Mononuclear cell (primary cell): ENCODE results near the gene EIF2B2. TPM values are rescaled to one million over a fixed set of nuclear protein-coding genes. Genes with fewer than 3 reads are reported as not detected.
A peak's percentile ranks its signal among the peaks of the same experiment; 100 is the strongest.

ENCODE experiments used
- H3K27me3 ChIP-seq: 2 replicates; pipeline ENCODE4 v1.6.0; 2011; ENCODE audit warnings: low read length, control low read depth; ENCODE audit not compliant: insufficient read depth
- H3K4me1 ChIP-seq: 2 replicates; pipeline ENCODE4 v1.5.1; 2011; ENCODE audit warnings: mild to moderate bottlenecking, low read length, control low read depth; ENCODE audit not compliant: insufficient read depth
- H3K4me3 ChIP-seq: 2 replicates; pipeline ENCODE4 v1.5.1; 2011; ENCODE audit warnings: mild to moderate bottlenecking, low read length, moderate library complexity
- H3K9me3 ChIP-seq: 2 replicates; pipeline ENCODE4 v1.5.1; 2011; ENCODE audit warnings: low read depth, mild to moderate bottlenecking, control low read depth, low read length
- total RNA-seq: library from RNA; depleted of rRNA; stranded (reverse); fragments of >200 nt; gene quantifications from one replicate; pipeline ENCODE4 v1.2.3, GENCODE V29; 2012

The EIF2B2 gene
- total RNA-seq, 1 donor: 17.3 TPM

GRCh38 chr14:75032939-75033338 is 30.2 kb downstream of the EIF2B2 start:
- Histone ChIP-seq H3K4me3 (no peak overlapping the region), H3K27me3 (no peaks in the 10 kb centered on the region), H3K9me3 (no peaks in the 10 kb centered on the region), H3K4me1 (no peaks in the 10 kb centered on the region)

GRCh38 chr14:75040507-75040906 is 37.8 kb downstream of the EIF2B2 start:
- Histone ChIP-seq H3K4me3 (no peak overlapping the region), H3K27me3 (no peaks in the 10 kb centered on the region), H3K9me3 (no peaks in the 10 kb centered on the region), H3K4me1 (no peaks in the 10 kb centered on the region)

GRCh38 chr14:75040959-75041358 is 38.2 kb downstream of the EIF2B2 start:
- Histone ChIP-seq H3K9me3 (no peaks in the 10 kb centered on the region), H3K4me3 (no peak overlapping the region), H3K4me1 (no peaks in the 10 kb centered on the region), H3K27me3 (no peaks in the 10 kb centered on the region)

GRCh38 chr14:75041613-75042012 is 38.9 kb downstream of the EIF2B2 start:
- H3K9me3 ChIP-seq: no peaks in the 10 kb centered on the region
- no peaks in the 10 kb centered on the region for H3K27me3 ChIP-seq
- H3K4me3 ChIP-seq: no peak overlapping the region

GRCh38 chr14:75042035-75042434 is 39.3 kb downstream of the EIF2B2 start:
- H3K9me3 ChIP-seq: no peaks in the 10 kb centered on the region
- H3K4me1 ChIP-seq: no peaks in the 10 kb centered on the region
- no peak overlapping the region for H3K4me3 ChIP-seq
- no peaks in the 10 kb centered on the region for H3K27me3 ChIP-seq

More at GRCh38 chr14:75041613-75042012, 38.9 kb downstream of the EIF2B2 start:
- H3K4me1 ChIP-seq: no peaks in the 10 kb centered on the region

- no peaks in the 10 kb centered on the region for H3K9me3 ChIP-seq
- H3K4me1 ChIP-seq: peaks cover 8% of the 10 kb centered on the region
- no peak overlapping the region for H3K4me3 ChIP-seq
- H3K27me3 ChIP-seq: no peaks in the 10 kb centered on the region
Observed at GRCh38 chr14:75044322-75044721, 41.6 kb downstream of the EIF2B2 start.

- Histone ChIP-seq H3K27me3 (no peaks in the 10 kb centered on the region), H3K4me3 (no peak overlapping the region), H3K9me3 (no peaks in the 10 kb centered on the region), H3K4me1 (peaks cover 11% of the 10 kb centered on the region)
Observed at GRCh38 chr14:75044752-75045151, 42.0 kb downstream of the EIF2B2 start.

GRCh38 chr14:75046275-75046674 is 43.6 kb downstream of the EIF2B2 start:
- peaks cover 23% of the 10 kb centered on the region for H3K4me1 ChIP-seq
- H3K9me3 ChIP-seq: no peaks in the 10 kb centered on the region
- no peak overlapping the region for H3K4me3 ChIP-seq
- no peaks in the 10 kb centered on the region for H3K27me3 ChIP-seq

- Histone ChIP-seq H3K4me1 (peaks cover 28% of the 10 kb centered on the region), H3K9me3 (no peaks in the 10 kb centered on the region), H3K27me3 (no peaks in the 10 kb centered on the region), H3K4me3 (no peak overlapping the region)
Observed at GRCh38 chr14:75046899-75047298, 44.2 kb downstream of the EIF2B2 start.

- Histone ChIP-seq H3K9me3 (no peaks in the 10 kb centered on the region), H3K27me3 (no peaks in the 10 kb centered on the region), H3K4me3 (no peak overlapping the region), H3K4me1 (peaks cover 28% of the 10 kb centered on the region)
Observed at GRCh38 chr14:75047506-75047905, 44.8 kb downstream of the EIF2B2 start.

GRCh38 chr14:75048101-75048500 is 45.4 kb downstream of the EIF2B2 start:
- Histone ChIP-seq H3K4me1 (peaks cover 28% of the 10 kb centered on the region), H3K9me3 (no peaks in the 10 kb centered on the region), H3K27me3 (no peaks in the 10 kb centered on the region), H3K4me3 (no peak overlapping the region)

GRCh38 chr14:75049136-75049535 is 46.4 kb downstream of the EIF2B2 start:
- H3K4me3 ChIP-seq: no peak overlapping the region
- peaks cover 28% of the 10 kb centered on the region for H3K4me1 ChIP-seq
- no peaks in the 10 kb centered on the region for H3K27me3 ChIP-seq
- no peaks in the 10 kb centered on the region for H3K9me3 ChIP-seq

GRCh38 chr14:75049731-75050201 is 47.0 kb downstream of the EIF2B2 start:
- H3K9me3 ChIP-seq: no peaks in the 10 kb centered on the region
- H3K4me1 ChIP-seq: peaks cover 28% of the 10 kb centered on the region
- no peak overlapping the region for H3K4me3 ChIP-seq
- no peaks in the 10 kb centered on the region for H3K27me3 ChIP-seq

- Histone ChIP-seq H3K4me3 (peak within 1 kb of the TSS; percentile 65), H3K9me3 (no peaks in the 10 kb centered on the region), H3K27me3 (no peaks in the 10 kb centered on the region), H3K4me1 (peaks cover 28% of the 10 kb centered on the region)
Observed at GRCh38 chr14:75050852-75051555, 48.3 kb downstream of the EIF2B2 start, which contains the start of gene MLH3. Gene MLH3, minus strand, starts transcription at chr14:75051467. Its CDS starts 1,812 bp downstream, at chr14:75049655.

GRCh38 chr14:75051556-75051899 is 48.8 kb downstream of the EIF2B2 start:
- no peaks in the 10 kb centered on the region for H3K27me3 ChIP-seq
- H3K4me1 ChIP-seq: peaks cover 28% of the 10 kb centered on the region
- no peaks in the 10 kb centered on the region for H3K9me3 ChIP-seq
- peak overlapping the region; percentile 65 for H3K4me3 ChIP-seq
